ENCODE measurements around the gene CEP164.

DNA sequence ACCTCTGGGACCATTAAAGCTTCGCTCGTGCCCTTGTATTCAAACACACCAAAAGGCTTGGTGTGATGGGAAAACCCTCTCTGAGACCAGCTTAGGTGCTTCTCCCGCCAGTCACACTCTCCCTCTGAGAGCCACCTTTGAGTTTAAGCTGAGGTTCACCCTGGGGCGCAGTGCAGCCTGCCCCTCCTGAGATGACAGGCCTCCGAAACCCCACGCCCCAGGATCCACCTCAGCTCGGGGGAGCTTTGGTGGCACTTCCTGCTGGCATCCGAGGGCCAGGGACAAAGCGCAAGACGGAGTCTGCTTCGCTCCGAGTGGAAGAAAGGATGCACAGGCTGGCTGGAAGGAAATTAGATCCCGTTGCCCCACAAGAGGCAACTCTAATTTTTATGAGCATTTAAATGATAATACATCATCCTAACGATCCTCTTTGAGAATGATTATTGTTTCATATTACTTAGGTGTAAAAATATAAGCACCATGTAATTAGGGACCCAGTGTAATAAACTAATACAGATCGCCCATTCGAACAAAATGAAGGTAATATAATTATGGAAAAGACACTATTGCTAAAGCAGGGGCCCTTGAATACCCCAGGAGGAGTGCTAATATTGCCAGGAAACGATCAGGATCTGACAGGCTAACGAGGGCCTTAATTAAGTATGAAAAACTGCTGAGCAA is 134.7 kb downstream of the CEP164 start:
- TF ChIP-seq, protein P1, sequence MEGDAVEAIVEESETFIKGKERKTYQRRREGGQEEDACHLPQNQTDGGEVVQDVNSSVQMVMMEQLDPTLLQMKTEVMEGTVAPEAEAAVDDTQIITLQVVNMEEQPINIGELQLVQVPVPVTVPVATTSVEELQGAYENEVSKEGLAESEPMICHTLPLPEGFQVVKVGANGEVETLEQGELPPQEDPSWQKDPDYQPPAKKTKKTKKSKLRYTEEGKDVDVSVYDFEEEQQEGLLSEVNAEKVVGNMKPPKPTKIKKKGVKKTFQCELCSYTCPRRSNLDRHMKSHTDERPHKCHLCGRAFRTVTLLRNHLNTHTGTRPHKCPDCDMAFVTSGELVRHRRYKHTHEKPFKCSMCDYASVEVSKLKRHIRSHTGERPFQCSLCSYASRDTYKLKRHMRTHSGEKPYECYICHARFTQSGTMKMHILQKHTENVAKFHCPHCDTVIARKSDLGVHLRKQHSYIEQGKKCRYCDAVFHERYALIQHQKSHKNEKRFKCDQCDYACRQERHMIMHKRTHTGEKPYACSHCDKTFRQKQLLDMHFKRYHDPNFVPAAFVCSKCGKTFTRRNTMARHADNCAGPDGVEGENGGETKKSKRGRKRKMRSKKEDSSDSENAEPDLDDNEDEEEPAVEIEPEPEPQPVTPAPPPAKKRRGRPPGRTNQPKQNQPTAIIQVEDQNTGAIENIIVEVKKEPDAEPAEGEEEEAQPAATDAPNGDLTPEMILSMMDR (tag by site-specific recombination; IDR thresholded peaks at IDR 0.05): no peak
- TF ChIP-seq GLIS1 (tag by site-specific recombination; IDR thresholded peaks at IDR 0.05) (no peak), ZNF121 (tag by site-specific recombination; IDR thresholded peaks at IDR 0.05) (no peak), ZNF157 (tag by site-specific recombination; IDR thresholded peaks at IDR 0.05) (no peak), YY1 (tag by site-specific recombination; IDR thresholded peaks at IDR 0.05) (no peak), ZBTB21 (tag by site-specific recombination; IDR thresholded peaks at IDR 0.05) (no peak), ZNF274 (IDR thresholded peaks at IDR 0.05; ENCODE audit: low read length) (no peak), ZNF274 (tag by site-specific recombination; IDR thresholded peaks at IDR 0.05; ENCODE audit: borderline replicate concordance) (no peak), ZXDB (tag by site-specific recombination; IDR thresholded peaks at IDR 0.05) (no peak)

Measured in HEK293 (cell line).